Adipocyte (in vitro differentiated cells): ENCODE measurements around the gene KRT76.

Experiments
- DNase-seq: peaks from one replicate; pipeline ENCODE4 v3.0.0-alpha.2; 2015; ENCODE audit warnings: low read depth
- H3K27me3 ChIP-seq: replicated peaks from 2 replicates; pipeline ENCODE4 v1.7.0; 2013; ENCODE audit warnings: mild to moderate bottlenecking, low read length, moderate library complexity; ENCODE audit not compliant: control insufficient read depth, insufficient read depth
- H3K36me3 ChIP-seq: 2 replicates; pipeline ENCODE4 v1.7.0; 2013; ENCODE audit warnings: low read length, mild to moderate bottlenecking, moderate library complexity; ENCODE audit not compliant: control insufficient read depth, insufficient read depth, severe bottlenecking
- H3K4me1 ChIP-seq: 2 replicates; pipeline ENCODE4 v1.7.0; 2013; ENCODE audit warnings: mild to moderate bottlenecking, low read length, moderate library complexity; ENCODE audit not compliant: control insufficient read depth, insufficient read depth
- H3K4me3 ChIP-seq: 2 replicates; pipeline ENCODE4 v1.7.0; 2013; ENCODE audit warnings: mild to moderate bottlenecking, low read length, moderate library complexity
- H3K9ac ChIP-seq: 2 replicates; pipeline ENCODE4 v1.7.0; 2013; ENCODE audit warnings: mild to moderate bottlenecking, low read length, moderate library complexity
- H3K9me3 ChIP-seq: 2 replicates; pipeline ENCODE4 v1.7.0; 2013; ENCODE audit warnings: mild to moderate bottlenecking, low read length, moderate library complexity; ENCODE audit not compliant: control insufficient read depth

The KRT76 gene

GRCh38 chr12:52739963-52740362, 37.2 kb downstream of the KRT76 start:
- no peak for DNase-seq
- no peaks in the 10 kb centered on the region for H3K9me3 ChIP-seq

GRCh38 chr12:52735816-52736632, 41.1 kb downstream of the KRT76 start:
- no peaks in the 10 kb centered on the region for H3K36me3 ChIP-seq
- H3K9me3 ChIP-seq, result no peaks in the 10 kb centered on the region
- H3K4me3 ChIP-seq, result no peak overlapping the region
- H3K9ac ChIP-seq, result no peak overlapping the region
- H3K27me3 ChIP-seq, result peaks cover 25% of the 10 kb centered on the region
- H3K4me1 ChIP-seq, result no peaks in the 10 kb centered on the region
- DNase-seq, result no peak

More at GRCh38 chr12:52739963-52740362, 37.2 kb downstream of the KRT76 start:
- Histone ChIP-seq H3K4me1 (no peaks in the 10 kb centered on the region), H3K9ac (no peak overlapping the region), H3K36me3 (no peaks in the 10 kb centered on the region), H3K27me3 (peaks cover 19% of the 10 kb centered on the region), H3K4me3 (no peak overlapping the region)

- no peaks in the 10 kb centered on the region for H3K9me3 ChIP-seq
- peaks cover 32% of the 10 kb centered on the region for H3K27me3 ChIP-seq
- H3K4me1 ChIP-seq, result no peaks in the 10 kb centered on the region
- H3K36me3 ChIP-seq, result no peaks in the 10 kb centered on the region
- no peak overlapping the region for H3K9ac ChIP-seq
- DNase-seq, result no peak
- H3K4me3 ChIP-seq, result no peak overlapping the region
Measured at GRCh38 chr12:52735106-52735505, 42.0 kb downstream of the KRT76 start.

- no peak for DNase-seq
- Histone ChIP-seq H3K4me1 (no peaks in the 10 kb centered on the region), H3K27me3 (peaks cover 63% of the 10 kb centered on the region), H3K9ac (no peak overlapping the region), H3K4me3 (no peak overlapping the region), H3K9me3 (no peaks in the 10 kb centered on the region), H3K36me3 (no peaks in the 10 kb centered on the region)
Measured at GRCh38 chr12:52730793-52731192, 46.4 kb downstream of the KRT76 start.

GRCh38 chr12:52730383-52730782, 46.8 kb downstream of the KRT76 start:
- DNase-seq, result no peak
- H3K9ac ChIP-seq, result no peak overlapping the region
- H3K4me1 ChIP-seq, result no peaks in the 10 kb centered on the region

GRCh38 chr12:52729147-52729546, 48.0 kb downstream of the KRT76 start:
- no peak overlapping the region for H3K9ac ChIP-seq
- H3K27me3 ChIP-seq, result peaks cover 62% of the 10 kb centered on the region
- no peaks in the 10 kb centered on the region for H3K9me3 ChIP-seq
- no peak overlapping the region for H3K4me3 ChIP-seq
- H3K4me1 ChIP-seq, result no peaks in the 10 kb centered on the region
- no peaks in the 10 kb centered on the region for H3K36me3 ChIP-seq
- DNase-seq, result no peak

More at GRCh38 chr12:52730383-52730782, 46.8 kb downstream of the KRT76 start:
- Histone ChIP-seq H3K9me3 (no peaks in the 10 kb centered on the region), H3K4me3 (no peak overlapping the region), H3K27me3 (peaks cover 67% of the 10 kb centered on the region), H3K36me3 (no peaks in the 10 kb centered on the region)

GRCh38 chr12:52728374-52728773, 48.8 kb downstream of the KRT76 start:
- Histone ChIP-seq H3K9me3 (no peaks in the 10 kb centered on the region), H3K9ac (no peak overlapping the region), H3K27me3 (peaks cover 65% of the 10 kb centered on the region), H3K4me3 (no peak overlapping the region), H3K36me3 (no peaks in the 10 kb centered on the region), H3K4me1 (no peaks in the 10 kb centered on the region)
- no peak for DNase-seq

GRCh38 chr12:52727037-52727436, 50.1 kb downstream of the KRT76 start:
- Histone ChIP-seq H3K36me3 (no peaks in the 10 kb centered on the region), H3K9me3 (no peaks in the 10 kb centered on the region), H3K27me3 (peaks cover 69% of the 10 kb centered on the region), H3K4me1 (no peaks in the 10 kb centered on the region), H3K9ac (no peak overlapping the region), H3K4me3 (no peak overlapping the region)
- no peak for DNase-seq

- H3K27me3 ChIP-seq, result peaks cover 63% of the 10 kb centered on the region
- H3K9ac ChIP-seq, result no peak overlapping the region
- H3K4me3 ChIP-seq, result no peak overlapping the region
- no peaks in the 10 kb centered on the region for H3K9me3 ChIP-seq
- DNase-seq, result no peak
- H3K36me3 ChIP-seq, result no peaks in the 10 kb centered on the region
- no peaks in the 10 kb centered on the region for H3K4me1 ChIP-seq
Measured at GRCh38 chr12:52726451-52726850, 50.7 kb downstream of the KRT76 start.

- Histone ChIP-seq H3K9me3 (no peaks in the 10 kb centered on the region), H3K27me3 (peaks cover 48% of the 10 kb centered on the region), H3K36me3 (no peaks in the 10 kb centered on the region), H3K4me1 (no peaks in the 10 kb centered on the region), H3K9ac (no peak overlapping the region), H3K4me3 (no peak overlapping the region)
- no peak for DNase-seq
Measured at GRCh38 chr12:52724384-52724783, 52.8 kb downstream of the KRT76 start.

GRCh38 chr12:52722680-52723079, 54.5 kb downstream of the KRT76 start:
- H3K9me3 ChIP-seq, result no peaks in the 10 kb centered on the region

More at GRCh38 chr12:52722680-52723079, 54.5 kb downstream of the KRT76 start:
- Histone ChIP-seq H3K9ac (no peak overlapping the region), H3K27me3 (peaks cover 46% of the 10 kb centered on the region), H3K36me3 (no peaks in the 10 kb centered on the region), H3K4me3 (no peak overlapping the region), H3K4me1 (no peaks in the 10 kb centered on the region)
- no peak for DNase-seq
